Renal pelvis (tissue), 12 donors: ENCODE measurements around the gene KPRP. TPM values are rescaled to one million over a fixed set of nuclear protein-coding genes. Genes with fewer than 3 reads are reported as not detected.

Experiments used
- DNase-seq: peaks from one replicate; pipeline ENCODE4 v3.0.0-alpha.2; 2013
- long read RNA-seq, 16 experiments: transcript quantifications; one replicate each; lab custom pipeline, GENCODE V29; 2026
- polyA plus RNA-seq, 3 donors: library from polyadenylated mRNA; unstranded; fragments of 120-200 nt; gene quantifications; one replicate each; pipeline ENCODE4 v1.2.1, GENCODE V29; 2013; ENCODE audit not compliant: insufficient read length in 3 of 3

The KPRP gene, protein sequence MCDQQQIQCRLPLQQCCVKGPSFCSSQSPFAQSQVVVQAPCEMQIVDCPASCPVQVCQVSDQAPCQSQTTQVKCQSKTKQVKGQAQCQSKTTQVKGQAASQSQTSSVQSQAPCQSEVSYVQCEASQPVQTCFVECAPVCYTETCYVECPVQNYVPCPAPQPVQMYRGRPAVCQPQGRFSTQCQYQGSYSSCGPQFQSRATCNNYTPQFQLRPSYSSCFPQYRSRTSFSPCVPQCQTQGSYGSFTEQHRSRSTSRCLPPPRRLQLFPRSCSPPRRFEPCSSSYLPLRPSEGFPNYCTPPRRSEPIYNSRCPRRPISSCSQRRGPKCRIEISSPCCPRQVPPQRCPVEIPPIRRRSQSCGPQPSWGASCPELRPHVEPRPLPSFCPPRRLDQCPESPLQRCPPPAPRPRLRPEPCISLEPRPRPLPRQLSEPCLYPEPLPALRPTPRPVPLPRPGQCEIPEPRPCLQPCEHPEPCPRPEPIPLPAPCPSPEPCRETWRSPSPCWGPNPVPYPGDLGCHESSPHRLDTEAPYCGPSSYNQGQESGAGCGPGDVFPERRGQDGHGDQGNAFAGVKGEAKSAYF
- not detected for polyA plus RNA-seq
- long read RNA-seq, donor 1 = 0 reads
- long read RNA-seq, donor 2 = 0 reads
- long read RNA-seq, donor 3 = 0 reads
- long read RNA-seq, donor 4 = 0 reads
- long read RNA-seq, donor 5 = 0 reads
- long read RNA-seq, donor 6 = 0 reads
- long read RNA-seq, donor 7 = 0 reads
- long read RNA-seq, donor 8 = 0 reads
- long read RNA-seq, donor 9 = 0 reads
- long read RNA-seq, donor 10 = 0 reads
- long read RNA-seq, donor 11 = 0 reads
- long read RNA-seq, donor 12 = 0 reads
- long read RNA-seq, donor 13 = 0 reads
- long read RNA-seq, donor 14 = 0 reads
- long read RNA-seq, donor 15 = 0 reads
- long read RNA-seq, donor 16 = 0 reads

DNA sequence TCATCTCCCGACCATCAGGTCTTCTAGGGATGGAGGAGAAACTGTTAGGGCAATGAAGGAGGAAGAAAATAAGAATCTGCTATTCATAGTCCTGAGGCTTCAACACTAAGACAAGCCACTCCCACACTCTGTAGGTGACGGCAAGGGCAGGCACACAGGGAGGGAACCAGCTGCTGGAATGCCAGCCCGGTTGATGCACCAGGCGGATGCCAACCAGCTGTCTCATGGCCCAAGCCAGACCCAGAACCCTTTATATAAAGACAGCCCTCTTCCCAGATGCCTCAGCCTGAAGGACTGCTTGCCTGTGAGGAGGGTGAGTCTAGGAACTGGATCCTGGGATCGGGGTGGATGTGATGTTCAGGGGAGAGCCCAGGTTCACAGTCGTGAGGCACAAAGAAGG is at the start of gene KPRP:
Gene KPRP, plus strand, starts transcription at position 279 of the 400 bp plus-strand sequence. CDS start 1,564 bp downstream, outside the sequence.
- no peak for DNase-seq

DNA sequence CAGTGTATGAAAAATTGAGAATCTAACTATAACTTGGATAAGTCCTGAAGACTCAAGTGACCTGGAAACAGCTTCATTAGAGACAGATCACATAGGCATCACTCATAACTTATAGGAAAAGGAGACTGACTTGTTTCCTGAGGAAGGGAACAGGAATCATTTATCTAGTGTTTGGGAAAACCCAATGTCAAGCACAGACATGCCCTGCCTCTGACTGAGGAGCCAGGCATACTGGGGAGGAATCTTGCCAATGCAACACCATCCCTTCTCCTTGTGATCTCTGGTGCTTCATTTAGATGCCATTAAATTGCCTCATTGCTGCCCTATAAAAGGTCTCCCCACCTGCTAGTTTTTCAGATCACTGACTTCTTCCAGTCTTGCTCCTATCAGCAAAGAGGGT is 39.6 kb upstream of the KPRP start:
- DNase-seq = no peak

DNA sequence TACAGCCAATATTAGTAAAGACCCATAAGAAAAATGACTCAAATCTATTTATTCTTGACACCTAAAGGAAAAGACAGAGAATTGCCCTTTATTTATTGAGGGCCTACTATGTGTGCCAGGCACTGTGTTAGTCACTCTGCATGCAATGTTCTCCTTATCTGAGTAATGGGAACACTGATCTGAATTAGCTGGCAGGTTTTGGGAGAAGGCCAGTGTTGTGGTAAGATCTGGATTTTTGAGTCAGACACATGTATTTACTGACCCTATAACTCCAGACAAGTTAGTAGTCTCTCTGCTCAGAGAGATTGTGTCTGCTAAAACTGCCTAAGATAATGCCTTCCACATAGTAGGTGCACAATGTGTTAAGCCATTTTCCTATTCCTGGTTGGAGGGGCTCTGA is 32.6 kb upstream of the KPRP start:
- no peak for DNase-seq

DNA sequence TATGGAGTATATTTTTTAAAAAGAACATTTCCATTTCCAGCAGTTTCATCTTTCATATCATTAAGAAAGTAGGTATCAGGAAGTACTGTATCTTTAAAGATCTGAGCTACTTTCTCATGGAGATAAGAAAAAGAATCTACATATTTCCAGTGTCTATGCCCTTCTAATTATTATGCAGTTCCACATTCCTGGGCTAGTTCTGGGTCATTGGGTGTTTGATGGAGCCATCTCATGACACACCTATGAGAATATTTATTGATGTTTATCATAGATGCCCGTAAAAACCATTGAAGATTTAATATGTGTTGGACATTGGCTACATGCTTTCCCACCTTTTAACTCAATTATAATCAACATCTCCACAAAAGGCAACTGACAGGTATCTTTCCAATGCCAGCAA is 28.8 kb upstream of the KPRP start:
- DNase-seq = no peak

DNA sequence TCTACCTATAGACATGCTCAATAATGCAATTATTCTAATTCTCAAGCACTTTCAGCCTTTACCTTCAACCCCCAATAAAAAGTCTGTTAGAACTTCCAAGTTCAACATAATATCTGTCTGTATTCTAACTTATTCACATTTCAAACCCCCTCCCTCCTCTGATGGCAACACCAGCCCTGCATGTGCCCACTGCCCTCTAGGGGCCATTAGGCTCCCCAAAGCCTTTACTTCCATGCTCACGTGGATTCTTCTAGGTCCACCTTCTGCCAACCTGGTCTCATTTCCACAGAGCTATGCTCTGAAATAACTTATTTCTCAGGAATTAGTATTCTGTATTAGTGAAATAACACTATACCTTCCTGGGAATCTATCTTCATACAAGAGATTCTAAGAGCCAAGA is 22.2 kb upstream of the KPRP start:
- no peak for DNase-seq

DNA sequence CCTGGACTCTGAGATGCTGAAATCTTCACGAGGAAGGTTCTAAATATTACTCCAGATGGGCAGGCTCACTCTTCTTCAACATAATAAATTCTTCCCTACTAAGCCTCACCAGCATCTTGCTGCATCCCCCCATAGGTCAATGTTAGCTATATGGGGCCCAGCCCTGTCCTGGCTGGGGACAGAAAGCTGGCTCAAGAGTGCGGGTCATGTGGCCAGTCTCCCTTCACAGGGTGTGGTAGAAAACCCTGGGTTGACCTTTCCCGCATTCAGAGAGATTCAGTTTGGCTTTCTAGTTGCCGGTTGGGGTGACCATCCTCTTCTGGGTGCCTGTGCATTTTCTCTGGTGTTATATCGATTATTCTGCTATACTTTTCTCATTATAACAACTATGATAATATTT is 19.8 kb upstream of the KPRP start:
- no peak for DNase-seq

DNA sequence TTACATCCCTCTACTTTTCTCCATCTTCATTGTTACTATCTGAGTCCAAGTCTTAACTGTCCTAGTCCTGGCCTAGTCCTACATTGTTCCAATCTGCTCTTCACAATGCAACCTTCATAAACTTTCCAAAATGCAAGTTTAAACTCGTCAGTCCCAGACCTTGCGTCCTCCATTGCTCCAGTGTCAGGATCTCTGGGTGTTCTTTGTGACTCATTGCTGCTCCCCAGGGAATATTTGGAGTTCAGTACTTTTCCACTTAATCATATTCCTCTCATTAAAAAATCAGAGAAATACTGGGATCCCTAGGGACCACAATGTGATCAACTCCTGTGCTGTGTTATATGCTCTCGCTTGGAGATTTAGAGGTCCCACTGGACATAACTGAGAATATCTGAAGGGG is 18.0 kb upstream of the KPRP start:
- no peak for DNase-seq

DNA sequence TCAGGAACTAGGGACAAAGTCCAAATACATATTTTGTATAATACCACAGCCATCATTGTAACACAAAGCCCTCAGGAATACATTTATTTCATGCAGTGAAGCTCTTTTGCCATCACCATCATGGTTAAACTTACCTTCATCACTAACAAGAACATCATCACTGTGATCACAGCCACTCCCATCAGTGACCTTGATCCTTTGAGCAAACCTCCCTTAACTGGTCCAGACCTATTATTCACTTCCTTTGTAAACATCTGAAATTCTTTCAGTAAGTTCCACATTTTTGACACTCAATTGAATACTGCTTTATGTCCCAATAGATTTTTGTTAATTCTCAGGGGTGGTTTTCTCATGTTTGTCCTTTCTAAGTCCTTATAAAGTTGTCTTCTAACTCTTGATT is 16.2 kb upstream of the KPRP start:
- no peak for DNase-seq

DNA sequence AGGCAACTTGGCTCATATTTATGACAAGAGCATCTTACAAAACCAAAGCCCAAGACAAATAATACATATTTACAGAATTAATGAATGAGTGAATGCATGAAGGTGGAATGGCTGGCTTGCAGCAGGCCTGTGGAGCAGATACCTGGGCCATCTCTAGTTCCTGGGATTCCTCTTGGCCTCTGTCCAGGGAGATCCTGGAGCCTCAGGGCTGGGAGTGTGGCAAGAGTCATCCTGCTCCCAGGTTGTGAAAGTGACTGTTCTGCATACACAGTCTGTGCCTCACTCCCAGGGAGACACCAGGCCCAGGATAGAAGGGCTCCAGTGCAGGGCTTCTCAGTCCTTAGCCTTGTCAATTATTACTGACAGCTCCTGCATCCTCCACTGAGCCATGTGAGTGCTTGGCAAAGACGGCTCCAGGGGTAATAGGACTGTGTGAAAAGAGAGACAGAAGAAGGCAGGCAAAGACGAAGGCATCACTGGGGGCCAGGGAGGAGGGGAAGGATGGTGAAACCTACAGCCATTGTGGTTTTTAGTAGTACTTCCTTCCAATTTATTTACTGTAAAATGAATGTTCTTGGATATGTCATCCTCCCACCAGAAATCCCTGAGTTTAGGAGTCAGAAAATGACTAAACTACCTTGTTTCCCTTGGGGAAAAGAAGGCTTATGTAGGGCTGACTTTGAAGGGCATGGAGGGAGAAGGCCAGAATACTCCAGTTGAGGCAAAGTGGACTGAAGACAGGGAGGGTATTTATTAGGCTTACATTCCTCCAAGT is 14.3 kb upstream of the KPRP start:
- DNase-seq = no peak

DNA sequence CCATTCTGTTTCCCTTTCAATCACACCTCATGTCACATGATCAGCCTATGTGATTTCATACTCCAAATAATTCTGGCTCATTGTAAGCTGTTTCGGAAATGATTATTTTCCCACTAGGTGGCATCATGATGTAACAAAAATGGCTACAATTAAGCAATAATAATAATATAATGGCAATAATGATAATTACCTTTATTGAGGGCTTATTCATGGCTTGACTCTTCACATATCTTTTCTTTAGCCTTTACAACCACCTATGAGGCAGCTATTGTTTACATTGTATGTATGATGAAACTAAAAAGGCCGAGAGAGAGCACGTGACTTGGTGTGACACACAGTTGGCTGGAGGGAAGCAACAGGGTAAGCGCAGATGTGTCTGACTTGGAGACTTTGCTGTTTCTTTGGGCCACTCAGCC is 12.5 kb upstream of the KPRP start:
- DNase-seq = no peak

DNA sequence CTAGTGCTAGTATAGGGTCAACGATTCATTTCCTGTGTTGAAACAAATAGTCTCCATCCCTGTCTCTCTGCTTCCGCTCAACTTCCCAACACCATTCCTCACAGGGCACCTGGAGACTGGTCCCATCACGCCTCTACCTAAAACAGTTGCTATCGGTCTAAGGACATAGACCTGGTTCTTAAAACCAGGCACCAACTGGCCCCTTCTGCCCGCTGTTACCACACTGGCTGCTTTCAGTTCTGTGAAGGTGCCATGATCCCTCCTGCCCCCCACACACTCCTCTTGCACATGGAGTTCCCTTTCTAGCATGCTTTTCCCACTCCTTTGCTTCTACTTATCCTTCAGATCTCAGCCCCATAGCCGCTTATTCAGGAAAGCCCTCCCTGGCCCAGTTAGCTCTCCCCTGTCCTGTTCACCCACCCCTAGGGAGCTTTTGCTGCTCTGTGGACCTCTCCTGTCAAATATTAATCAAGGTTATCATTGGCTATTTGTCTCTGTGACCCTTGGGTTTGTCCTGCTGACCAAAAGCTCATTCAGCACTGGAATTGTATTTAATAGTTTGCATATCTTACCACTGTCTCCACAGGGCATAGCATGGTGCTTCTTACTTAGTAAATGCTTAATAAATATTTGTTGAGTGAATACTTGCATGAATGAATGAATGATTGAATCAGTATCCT is 11.9 kb upstream of the KPRP start:
- no peak for DNase-seq

DNA sequence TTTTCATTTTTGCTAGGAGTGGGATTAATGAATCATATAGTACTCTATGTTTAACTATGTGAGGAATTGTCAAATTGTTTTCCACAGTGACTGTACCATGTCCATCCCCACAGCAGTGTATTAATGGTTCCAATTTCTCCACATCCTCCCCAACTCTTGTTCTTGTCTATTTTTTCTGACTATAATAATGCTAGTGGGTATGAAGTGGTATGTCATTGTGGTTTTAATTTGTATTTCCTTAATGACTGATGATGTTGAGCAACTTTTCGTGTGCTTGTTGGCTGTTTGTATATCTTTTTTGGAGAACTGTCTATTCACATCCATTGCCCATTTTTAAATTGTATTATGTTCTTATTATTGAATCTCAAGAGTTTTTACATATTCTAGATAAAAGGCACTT is 10.0 kb upstream of the KPRP start:
- DNase-seq = no peak

DNA sequence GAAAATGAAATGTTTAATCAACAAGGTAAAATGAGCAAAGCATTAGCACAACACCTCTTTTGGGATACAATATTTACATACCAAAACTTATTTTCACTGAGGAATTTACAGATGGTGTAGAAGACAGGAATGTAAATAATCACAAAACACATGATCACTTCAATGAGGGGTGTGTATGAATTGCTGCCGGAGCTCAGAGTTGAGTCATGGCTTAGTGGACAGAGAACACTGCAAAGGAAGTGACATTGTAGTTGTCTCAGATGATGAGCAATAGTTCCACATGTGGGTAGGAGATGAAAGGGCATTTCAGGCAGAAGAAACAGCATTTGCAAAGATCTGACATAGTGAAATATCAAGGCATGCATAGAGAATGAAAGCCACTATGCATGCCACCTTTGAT is 5.6 kb upstream of the KPRP start:
- no peak for DNase-seq

DNA sequence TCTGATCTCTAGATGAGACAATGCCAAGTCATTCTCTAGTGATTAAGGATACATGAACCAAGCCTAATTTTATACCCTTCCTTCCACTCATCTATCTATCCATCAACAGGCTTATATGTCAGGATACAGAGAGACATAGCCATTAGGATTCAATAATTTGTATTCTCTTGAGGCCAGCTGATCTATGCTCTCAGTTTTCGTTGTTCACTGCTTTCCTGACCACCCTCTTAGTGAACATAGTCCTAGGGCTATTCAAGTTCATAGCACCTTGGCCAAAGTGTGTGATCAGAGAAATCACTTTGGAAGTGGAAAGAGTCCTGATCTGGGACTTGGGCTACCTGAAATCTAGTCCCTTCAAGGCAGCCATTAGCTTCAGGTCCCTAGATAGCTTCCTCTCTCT is 4.2 kb upstream of the KPRP start:
- no peak for DNase-seq

DNA sequence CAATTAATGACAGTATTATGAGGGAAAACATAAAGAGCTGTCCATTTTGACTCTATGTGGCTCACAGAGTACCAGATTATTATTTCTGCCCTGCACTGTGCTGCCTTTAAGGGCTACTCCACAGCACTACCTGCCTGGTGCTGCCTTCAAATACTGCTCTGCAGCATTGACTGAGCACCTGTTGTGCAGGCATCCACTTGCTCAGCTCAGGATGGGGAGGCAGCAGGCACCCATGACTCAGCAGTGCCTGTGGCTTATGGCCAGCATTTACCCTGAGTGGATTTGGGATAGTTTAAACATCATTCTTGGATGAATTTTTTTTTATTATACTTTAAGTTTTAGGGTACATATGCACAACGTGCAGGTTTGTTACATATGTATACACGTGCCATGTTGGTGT is 953 bp upstream of the KPRP start:
- DNase-seq = no peak

DNA sequence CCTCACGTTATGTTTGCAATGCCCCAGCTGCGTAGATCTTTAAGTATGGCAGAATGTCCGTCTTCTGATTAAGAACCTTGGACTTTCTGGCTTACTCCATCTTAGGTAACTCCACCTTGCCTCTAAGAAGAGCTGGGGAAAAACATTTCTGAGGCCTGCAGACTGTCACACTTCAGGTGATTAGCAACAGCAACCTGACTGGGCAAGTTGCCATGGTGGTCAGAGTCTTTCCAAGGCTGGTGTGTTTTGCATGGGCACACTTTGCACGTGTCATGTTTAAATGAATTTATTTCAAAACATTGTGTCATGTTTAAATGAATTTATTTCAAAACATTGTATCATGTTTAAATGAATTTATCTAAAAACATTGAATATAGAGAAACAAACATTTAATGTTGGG is 811 bp downstream of the KPRP start:
- no peak for DNase-seq

DNA sequence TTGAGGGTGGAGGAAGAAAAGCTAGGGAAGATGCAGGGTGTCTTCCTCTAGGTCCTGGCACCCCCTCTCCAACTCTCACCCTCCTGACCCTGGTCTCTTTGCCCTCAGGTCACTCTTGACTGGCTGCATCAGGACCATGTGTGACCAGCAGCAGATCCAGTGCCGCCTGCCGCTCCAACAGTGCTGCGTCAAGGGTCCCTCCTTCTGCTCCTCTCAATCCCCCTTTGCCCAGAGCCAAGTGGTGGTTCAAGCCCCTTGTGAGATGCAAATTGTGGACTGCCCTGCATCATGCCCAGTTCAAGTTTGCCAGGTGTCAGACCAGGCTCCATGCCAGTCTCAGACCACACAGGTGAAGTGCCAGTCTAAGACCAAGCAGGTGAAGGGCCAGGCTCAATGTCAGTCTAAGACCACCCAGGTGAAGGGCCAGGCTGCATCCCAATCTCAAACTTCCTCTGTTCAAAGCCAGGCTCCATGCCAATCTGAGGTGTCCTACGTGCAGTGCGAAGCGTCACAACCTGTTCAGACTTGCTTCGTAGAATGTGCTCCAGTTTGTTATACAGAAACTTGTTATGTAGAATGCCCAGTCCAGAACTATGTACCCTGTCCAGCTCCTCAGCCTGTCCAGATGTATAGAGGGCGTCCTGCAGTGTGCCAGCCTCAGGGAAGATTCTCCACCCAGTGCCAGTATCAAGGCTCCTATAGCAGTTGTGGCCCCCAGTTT is 1.8 kb downstream of the KPRP start:
- no peak for DNase-seq

DNA sequence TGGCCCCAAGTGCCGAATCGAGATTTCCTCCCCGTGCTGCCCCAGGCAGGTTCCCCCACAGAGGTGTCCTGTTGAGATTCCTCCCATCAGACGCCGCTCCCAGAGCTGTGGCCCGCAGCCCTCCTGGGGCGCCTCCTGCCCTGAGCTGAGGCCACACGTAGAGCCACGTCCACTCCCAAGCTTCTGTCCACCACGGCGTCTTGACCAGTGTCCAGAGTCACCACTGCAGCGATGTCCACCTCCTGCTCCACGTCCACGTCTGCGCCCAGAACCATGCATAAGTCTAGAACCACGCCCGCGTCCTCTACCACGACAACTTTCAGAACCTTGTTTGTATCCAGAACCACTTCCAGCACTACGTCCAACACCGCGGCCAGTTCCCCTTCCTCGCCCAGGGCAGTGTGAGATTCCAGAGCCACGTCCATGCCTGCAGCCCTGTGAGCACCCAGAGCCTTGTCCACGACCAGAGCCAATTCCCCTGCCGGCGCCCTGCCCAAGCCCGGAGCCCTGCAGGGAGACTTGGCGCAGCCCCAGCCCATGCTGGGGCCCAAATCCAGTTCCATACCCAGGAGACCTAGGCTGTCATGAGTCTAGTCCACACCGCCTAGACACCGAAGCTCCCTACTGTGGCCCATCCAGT is 2.8 kb downstream of the KPRP start:
- no peak for DNase-seq

DNA sequence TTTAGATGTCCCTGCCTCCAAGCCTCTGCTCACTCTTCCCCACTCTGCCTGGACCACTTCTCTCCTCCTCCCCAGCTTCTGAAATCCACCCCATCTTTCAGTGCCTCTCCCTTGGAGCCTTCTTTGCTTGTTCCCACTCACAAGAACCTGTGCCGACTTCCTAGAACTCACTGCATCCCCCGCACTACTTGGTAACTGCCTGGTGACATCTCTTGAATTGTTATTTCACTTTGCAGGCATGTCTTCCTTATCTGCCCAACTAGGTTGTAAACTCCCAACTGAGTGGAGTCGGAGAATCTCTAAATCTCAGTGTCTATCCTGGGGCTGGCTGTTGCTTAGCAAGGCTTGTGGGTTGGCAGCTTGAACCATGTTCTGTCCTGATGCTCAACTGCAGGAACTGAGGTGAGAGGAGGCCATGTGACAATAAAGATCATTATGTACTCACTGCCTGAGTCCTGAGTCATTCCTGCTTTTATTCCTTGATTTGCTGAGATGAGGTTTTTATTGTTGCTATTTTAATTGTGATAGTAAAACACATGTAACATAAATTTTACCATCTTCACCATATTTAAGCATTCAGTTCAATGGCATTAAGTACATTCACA is 3.9 kb downstream of the KPRP start:
- DNase-seq = no peak
